Glutamatergic neuron (in vitro differentiated cells): ENCODE data around the gene EFCAB8. TPM values are rescaled to one million over a fixed set of nuclear protein-coding genes. Genes with fewer than 3 reads are reported as not detected.

Experiments
- DNase-seq: peaks from one replicate; pipeline ENCODE4 v3.0.0; 2022
- H3K27ac Mint-ChIP-seq: one replicate; pipeline ENCODE4 v1.8.0; 2020; ENCODE audit warnings: mild to moderate bottlenecking, mixed read lengths, inconsistent platforms; ENCODE audit not compliant: unreplicated experiment
- H3K27me3 Mint-ChIP-seq: one replicate; pipeline ENCODE4 v1.8.0; 2020; ENCODE audit warnings: mild to moderate bottlenecking, moderate library complexity, mixed read lengths, inconsistent platforms; ENCODE audit not compliant: unreplicated experiment
- H3K36me3 Mint-ChIP-seq: one replicate; pipeline ENCODE4 v1.8.0; 2020; ENCODE audit warnings: mild to moderate bottlenecking, mixed read lengths, inconsistent platforms; ENCODE audit not compliant: unreplicated experiment
- H3K4me1 Mint-ChIP-seq: one replicate; pipeline ENCODE4 v1.8.0; 2020; ENCODE audit warnings: mild to moderate bottlenecking, low read depth, mixed read lengths, inconsistent platforms; ENCODE audit not compliant: unreplicated experiment
- H3K4me3 Mint-ChIP-seq: one replicate; pipeline ENCODE4 v1.8.0; 2020; ENCODE audit warnings: mild to moderate bottlenecking, mixed read lengths, inconsistent platforms; ENCODE audit not compliant: unreplicated experiment
- H3K9me3 Mint-ChIP-seq: one replicate; pipeline ENCODE4 v1.8.0; 2020; ENCODE audit warnings: mild to moderate bottlenecking, moderate library complexity, mixed read lengths, inconsistent platforms; ENCODE audit not compliant: unreplicated experiment
- CTCF ChIP-seq: fragments of 200-600 bp; sonication (generic); IDR thresholded peaks from one replicate; pipeline ENCODE4 v1.5.0; 2021; ENCODE audit not compliant: partially characterized antibody, unreplicated experiment
- total RNA-seq: library from RNA; stranded (reverse); fragmentation: NEBNext Ultra II Directional; extraction: Animal tissue kit (Norgen Biotek cat#: 25700); gene quantifications from one replicate; pipeline ENCODE4 v1.2.1, GENCODE V29; 2021; ENCODE audit not compliant: unreplicated experiment

Gene EFCAB8
- total RNA-seq, 1 donor from 2014 or later = not detected

GRCh38 chr20:32984631-32985354 lies 126.1 kb downstream of the EFCAB8 start:
- H3K27ac Mint-ChIP-seq = no peak overlapping the region

GRCh38 chr20:32985596-32985995 lies 126.9 kb downstream of the EFCAB8 start:
- TF ChIP-seq CTCF = no peak
- DNase-seq = no peak
- no peaks in the 10 kb centered on the region for H3K36me3 Mint-ChIP-seq
- H3K27me3 Mint-ChIP-seq = no peaks in the 10 kb centered on the region
- no peak overlapping the region for H3K4me3 Mint-ChIP-seq
- peaks cover 2% of the 10 kb centered on the region for H3K9me3 Mint-ChIP-seq
- no peak overlapping the region for H3K27ac Mint-ChIP-seq
- peaks cover 6% of the 10 kb centered on the region for H3K4me1 Mint-ChIP-seq

More at GRCh38 chr20:32984631-32985354, 126.1 kb downstream of the EFCAB8 start:
- Mint-ChIP-seq H3K4me3 (no peak overlapping the region), H3K36me3 (no peaks in the 10 kb centered on the region), H3K9me3 (peaks cover 2% of the 10 kb centered on the region), H3K27me3 (no peaks in the 10 kb centered on the region), H3K4me1 (peaks cover 6% of the 10 kb centered on the region)
- TF ChIP-seq CTCF = no peak
- DNase-seq = no peak

- no peak for TF ChIP-seq CTCF
- Mint-ChIP-seq H3K9me3 (peaks cover 2% of the 10 kb centered on the region), H3K27ac (no peak overlapping the region), H3K4me1 (peaks cover 5% of the 10 kb centered on the region), H3K27me3 (no peaks in the 10 kb centered on the region), H3K4me3 (no peak overlapping the region), H3K36me3 (no peaks in the 10 kb centered on the region)
- no peak for DNase-seq
These were observed 127.7 kb downstream of the EFCAB8 start for GRCh38 chr20:32986331-32986966.

- Mint-ChIP-seq H3K4me1 (peaks cover 5% of the 10 kb centered on the region), H3K27me3 (no peaks in the 10 kb centered on the region), H3K27ac (no peak overlapping the region), H3K9me3 (peaks cover 2% of the 10 kb centered on the region), H3K4me3 (no peak overlapping the region), H3K36me3 (no peaks in the 10 kb centered on the region)
- no peak for DNase-seq
- TF ChIP-seq CTCF = no peak
These were observed 128.5 kb downstream of the EFCAB8 start for GRCh38 chr20:32987044-32987825.

- DNase-seq = no peak
- peaks cover 2% of the 10 kb centered on the region for H3K4me1 Mint-ChIP-seq
- no peak overlapping the region for H3K27ac Mint-ChIP-seq
- no peaks in the 10 kb centered on the region for H3K36me3 Mint-ChIP-seq
- no peak overlapping the region for H3K4me3 Mint-ChIP-seq
- H3K27me3 Mint-ChIP-seq = no peaks in the 10 kb centered on the region
- no peak for TF ChIP-seq CTCF
- H3K9me3 Mint-ChIP-seq = peaks cover 2% of the 10 kb centered on the region
These were observed 129.3 kb downstream of the EFCAB8 start for GRCh38 chr20:32988008-32988407.
